ENCODE results near the gene DOCK4. TPM values are rescaled to one million over a fixed set of nuclear protein-coding genes. Genes with fewer than 3 reads are reported as not detected.

DOCK4 gene
- total RNA-seq, 4 donors from 2014 or later: 9.9 to 30.9 (median 13.7) TPM

DNA sequence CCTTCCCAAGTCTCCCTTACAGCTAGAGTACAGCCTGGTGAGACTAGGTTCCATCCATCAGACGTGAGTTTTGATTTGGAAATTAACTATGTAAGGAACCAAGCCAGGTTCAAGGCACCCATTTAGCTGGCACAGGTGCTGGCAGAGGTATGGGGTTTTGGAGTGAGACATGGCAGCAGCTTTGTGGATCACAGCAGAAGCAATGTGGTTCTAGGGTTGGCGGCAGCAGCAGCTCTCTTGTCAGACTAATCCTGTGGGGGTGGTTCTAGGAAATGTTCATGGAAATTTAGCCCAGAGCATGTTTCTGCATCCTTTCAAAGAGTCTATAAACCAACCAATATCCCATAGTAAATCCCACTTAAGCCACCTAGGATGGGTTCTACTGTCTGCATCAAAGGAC, 142.2 kb downstream of the DOCK4 start:
- no peak for DNase-seq
- Histone ChIP-seq H3K27ac (no peak overlapping the region), H3K27me3 (no peaks in the 10 kb centered on the region), H3K4me1 (peaks cover 0 to 19% (median 0%) of the 10 kb centered on the region in 3 donors), H3K9me3 (no peaks in the 10 kb centered on the region), H3K36me3 (no peaks in the 10 kb centered on the region), H3K4me3 (no peak overlapping the region)
- intact Hi-C loops (cut with DNase I): no loop called here
- no peak for TF ChIP-seq POLR2A (IDR thresholded peaks at IDR 0.05)
- TF ChIP-seq, protein P1, sequence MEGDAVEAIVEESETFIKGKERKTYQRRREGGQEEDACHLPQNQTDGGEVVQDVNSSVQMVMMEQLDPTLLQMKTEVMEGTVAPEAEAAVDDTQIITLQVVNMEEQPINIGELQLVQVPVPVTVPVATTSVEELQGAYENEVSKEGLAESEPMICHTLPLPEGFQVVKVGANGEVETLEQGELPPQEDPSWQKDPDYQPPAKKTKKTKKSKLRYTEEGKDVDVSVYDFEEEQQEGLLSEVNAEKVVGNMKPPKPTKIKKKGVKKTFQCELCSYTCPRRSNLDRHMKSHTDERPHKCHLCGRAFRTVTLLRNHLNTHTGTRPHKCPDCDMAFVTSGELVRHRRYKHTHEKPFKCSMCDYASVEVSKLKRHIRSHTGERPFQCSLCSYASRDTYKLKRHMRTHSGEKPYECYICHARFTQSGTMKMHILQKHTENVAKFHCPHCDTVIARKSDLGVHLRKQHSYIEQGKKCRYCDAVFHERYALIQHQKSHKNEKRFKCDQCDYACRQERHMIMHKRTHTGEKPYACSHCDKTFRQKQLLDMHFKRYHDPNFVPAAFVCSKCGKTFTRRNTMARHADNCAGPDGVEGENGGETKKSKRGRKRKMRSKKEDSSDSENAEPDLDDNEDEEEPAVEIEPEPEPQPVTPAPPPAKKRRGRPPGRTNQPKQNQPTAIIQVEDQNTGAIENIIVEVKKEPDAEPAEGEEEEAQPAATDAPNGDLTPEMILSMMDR (IDR thresholded peaks at IDR 0.05): no peak
- WGBS, 2 donors: 33 to 40% methylated on average over 1 to 2 of the region's 2 CpGs

DNA sequence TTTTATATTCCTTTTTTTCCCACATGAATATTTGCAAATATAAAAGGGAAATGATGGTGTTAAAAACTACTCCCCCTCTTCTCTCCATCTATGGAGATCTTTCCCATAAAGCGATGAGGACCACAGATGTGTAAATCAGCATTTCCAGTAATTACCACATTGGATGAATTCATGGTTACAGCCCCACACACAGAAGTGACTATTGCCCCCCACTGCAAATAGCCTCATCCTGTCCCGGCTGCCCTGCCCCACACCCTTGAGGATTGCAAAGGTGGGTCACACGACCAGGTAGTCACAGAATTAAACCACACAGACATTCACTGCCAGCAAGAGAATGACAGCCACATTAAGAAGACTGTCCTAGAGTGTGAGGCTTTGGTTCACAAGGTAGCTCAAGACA, 145.1 kb downstream of the DOCK4 start:
- H3K27me3 ChIP-seq: no peaks in the 10 kb centered on the region
- WGBS, 2 donors: 94 to 95% methylated on average over 3 of the region's 3 CpGs
- TF ChIP-seq, protein P1 (IDR thresholded peaks at IDR 0.05): no peak
- no peak for TF ChIP-seq POLR2A (IDR thresholded peaks at IDR 0.05)
- no peaks in the 10 kb centered on the region for H3K9me3 ChIP-seq
- H3K4me3 ChIP-seq: no peak overlapping the region
- peaks cover 0 to 7% (median 0%) of the 10 kb centered on the region in 3 donors for H3K4me1 ChIP-seq
- no peaks in the 10 kb centered on the region for H3K36me3 ChIP-seq
- DNase-seq: no peak
- H3K27ac ChIP-seq: no peak overlapping the region
- intact Hi-C loops (cut with DNase I): no loop called here

DNA sequence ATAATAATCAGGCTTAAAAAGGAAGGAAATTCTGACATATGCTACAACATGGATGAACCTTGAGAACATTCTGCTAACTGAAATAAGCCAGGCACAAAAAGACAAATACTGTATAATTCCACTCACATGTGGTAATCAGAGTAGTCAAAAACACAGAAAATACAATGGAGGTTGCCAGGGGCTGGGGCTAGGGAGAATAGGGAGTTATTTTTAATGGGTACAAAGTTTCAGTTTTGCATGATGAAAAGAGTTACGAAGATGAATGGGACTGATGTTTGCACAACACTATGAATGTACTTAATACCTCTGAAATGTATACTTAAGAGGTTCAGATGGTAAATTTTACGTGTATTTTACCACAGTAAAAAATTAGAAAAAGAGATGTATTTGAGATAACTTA, 145.6 kb downstream of the DOCK4 start:
- no peaks in the 10 kb centered on the region for H3K36me3 ChIP-seq
- intact Hi-C loops (cut with DNase I): no loop called here
- H3K9me3 ChIP-seq: no peaks in the 10 kb centered on the region
- no peaks in the 10 kb centered on the region for H3K27me3 ChIP-seq
- DNase-seq: no peak
- H3K4me1 ChIP-seq: peaks cover 0 to 7% (median 0%) of the 10 kb centered on the region in 3 donors
- no peak overlapping the region for H3K27ac ChIP-seq
- WGBS, 2 donors: 89% methylated on average over 2 of the region's 2 CpGs
- TF ChIP-seq, protein P1 (IDR thresholded peaks at IDR 0.05): no peak
- TF ChIP-seq POLR2A (IDR thresholded peaks at IDR 0.05): no peak
- H3K4me3 ChIP-seq: no peak overlapping the region

DNA sequence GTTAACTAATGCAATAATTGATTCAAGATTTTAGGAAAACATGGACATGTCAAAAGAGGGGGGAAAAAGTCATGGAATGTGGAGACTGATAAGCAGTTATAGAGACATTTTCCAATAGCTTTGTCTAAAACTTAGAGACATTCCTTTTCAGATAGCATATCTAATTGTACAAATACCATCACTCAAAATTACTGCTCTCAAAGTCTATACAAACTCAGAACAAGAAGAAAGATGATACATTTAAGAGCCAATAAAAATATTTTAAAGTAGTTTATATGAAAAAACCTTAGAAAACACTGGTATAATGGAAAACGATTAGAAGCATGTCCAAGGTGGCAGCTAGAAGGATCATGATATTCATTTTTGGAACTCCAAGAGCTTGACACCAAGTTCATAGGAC, 146.5 kb downstream of the DOCK4 start:
- Histone ChIP-seq H3K4me1 (peaks cover 0 to 7% (median 0%) of the 10 kb centered on the region in 3 donors), H3K27ac (no peak overlapping the region), H3K36me3 (no peaks in the 10 kb centered on the region), H3K4me3 (no peak overlapping the region), H3K9me3 (no peaks in the 10 kb centered on the region), H3K27me3 (no peaks in the 10 kb centered on the region)
- DNase-seq: no peak
- intact Hi-C loops (cut with DNase I): no loop called here
- WGBS, 2 donors: 71 to 85% methylated on average over 1 of the region's 1 CpG
- no peak for TF ChIP-seq POLR2A (IDR thresholded peaks at IDR 0.05)
- TF ChIP-seq, protein P1 (IDR thresholded peaks at IDR 0.05): no peak

DNA sequence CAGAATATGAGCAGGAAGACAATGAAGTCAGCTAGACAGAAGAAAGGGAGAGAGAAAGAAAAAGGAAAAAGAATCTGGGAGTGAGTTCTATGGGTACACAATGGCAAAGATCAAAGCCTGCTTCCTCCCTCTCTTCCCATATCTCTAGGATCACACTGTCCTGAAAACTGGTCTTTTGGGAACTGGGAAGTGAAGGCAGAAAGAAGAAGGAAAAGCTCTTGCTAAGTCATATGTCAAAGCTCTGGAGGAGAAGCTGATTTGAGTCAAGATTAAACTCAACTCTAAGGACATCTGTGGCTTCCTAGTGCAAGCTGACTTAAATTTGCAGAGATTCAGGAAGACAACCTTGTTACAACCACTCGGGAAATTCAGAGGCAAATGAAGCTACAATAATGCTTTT, 147.5 kb downstream of the DOCK4 start:
- Histone ChIP-seq H3K9me3 (no peaks in the 10 kb centered on the region), H3K27me3 (no peaks in the 10 kb centered on the region), H3K4me3 (no peak overlapping the region), H3K4me1 (peaks cover 0 to 7% (median 0%) of the 10 kb centered on the region in 3 donors), H3K27ac (no peak overlapping the region), H3K36me3 (no peaks in the 10 kb centered on the region)
- intact Hi-C loops (cut with DNase I): no loop called here
- DNase-seq: no peak
- 72 to 88% methylated on average over 1 of the region's 1 CpG for WGBS, 2 donors
- TF ChIP-seq, protein P1 (IDR thresholded peaks at IDR 0.05): no peak
- TF ChIP-seq POLR2A (IDR thresholded peaks at IDR 0.05): no peak

All from esophagus squamous epithelium (tissue), 5 donors.